ENCODE data around the gene PLEKHA5. TPM values are rescaled to one million over a fixed set of nuclear protein-coding genes. Genes with fewer than 3 reads are reported as not detected.

The PLEKHA5 gene
- polyA plus RNA-seq, 1 donor (not counting 4 experiments of a cell fraction or from before 2014, with no cell fraction given) = 21.7 TPM

DNA sequence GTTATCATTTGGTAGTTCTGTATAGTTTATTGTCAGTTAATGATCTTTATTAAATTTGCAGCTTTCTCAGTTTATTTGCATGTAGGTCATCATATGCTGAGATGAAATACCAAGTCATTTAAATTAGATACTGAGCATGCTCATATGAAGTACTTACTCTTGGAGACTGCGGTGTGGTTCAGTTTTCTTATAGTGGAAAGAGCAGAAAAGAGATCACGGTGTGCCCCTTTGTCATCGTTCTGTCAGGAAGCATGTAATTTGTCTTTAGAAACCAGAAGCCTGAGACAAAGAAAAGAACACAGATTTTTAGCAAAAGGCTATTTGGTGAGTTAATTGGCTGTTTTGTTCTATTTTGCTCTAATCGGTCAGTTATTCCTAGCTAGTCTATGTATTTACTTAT is 75.6 kb downstream of the PLEKHA5 start:
- Histone ChIP-seq H4K20me1 (ENCODE audit: control insufficient read depth, extremely low read depth, insufficient read depth, low read length) (no peaks in the 10 kb centered on the region), H3K9me1 (ENCODE audit: control insufficient read depth, extremely low read depth, insufficient read depth, low read length) (no peaks in the 10 kb centered on the region), H3K4me2 (ENCODE audit: control insufficient read depth, extremely low read depth, insufficient read depth, low read depth, low read length) (no peak overlapping the region), H3K36me3 (ENCODE audit: control insufficient read depth in 2 of 2, extremely low read depth in 1 of 2, insufficient read depth in 2 of 2, low read length in 2 of 2) (no peaks in the 10 kb centered on the region), H3K4me1 (ENCODE audit: control insufficient read depth, extremely low read depth, insufficient read depth, low read length) (no peaks in the 10 kb centered on the region), H3K9ac (ENCODE audit: control insufficient read depth, extremely low read depth, insufficient read depth, low read length) (no peak overlapping the region), H3K9me3 (ENCODE audit: control insufficient read depth, low read depth, low read length) (no peaks in the 10 kb centered on the region), H3K4me3 (ENCODE audit: control insufficient read depth in 2 of 3, extremely low read depth in 1 of 3, insufficient read depth in 2 of 3, low read depth in 1 of 3, low read length in 3 of 3) (no peak overlapping the region), H3K27me3 (ENCODE audit: control insufficient read depth, extremely low read depth, insufficient read depth, low read length) (no peaks in the 10 kb centered on the region), H2AFZ (ENCODE audit: control insufficient read depth, low read length) (no peak overlapping the region), H3K79me2 (ENCODE audit: control insufficient read depth, insufficient read depth, low read length) (peaks cover 28% of the 10 kb centered on the region), H3K27ac (ENCODE audit: control insufficient read depth, insufficient read depth, low read length) (no peak overlapping the region)
- DNase-seq (ENCODE audit: low read depth, low spot score) = no peak
- dilution Hi-C loops (cut with MboI; ENCODE audit: extremely low pct_ligation_motif_present, low sequenced_read_pairs) = no loop called here
- no peak for FAIRE-seq
- TF ChIP-seq, protein P1, sequence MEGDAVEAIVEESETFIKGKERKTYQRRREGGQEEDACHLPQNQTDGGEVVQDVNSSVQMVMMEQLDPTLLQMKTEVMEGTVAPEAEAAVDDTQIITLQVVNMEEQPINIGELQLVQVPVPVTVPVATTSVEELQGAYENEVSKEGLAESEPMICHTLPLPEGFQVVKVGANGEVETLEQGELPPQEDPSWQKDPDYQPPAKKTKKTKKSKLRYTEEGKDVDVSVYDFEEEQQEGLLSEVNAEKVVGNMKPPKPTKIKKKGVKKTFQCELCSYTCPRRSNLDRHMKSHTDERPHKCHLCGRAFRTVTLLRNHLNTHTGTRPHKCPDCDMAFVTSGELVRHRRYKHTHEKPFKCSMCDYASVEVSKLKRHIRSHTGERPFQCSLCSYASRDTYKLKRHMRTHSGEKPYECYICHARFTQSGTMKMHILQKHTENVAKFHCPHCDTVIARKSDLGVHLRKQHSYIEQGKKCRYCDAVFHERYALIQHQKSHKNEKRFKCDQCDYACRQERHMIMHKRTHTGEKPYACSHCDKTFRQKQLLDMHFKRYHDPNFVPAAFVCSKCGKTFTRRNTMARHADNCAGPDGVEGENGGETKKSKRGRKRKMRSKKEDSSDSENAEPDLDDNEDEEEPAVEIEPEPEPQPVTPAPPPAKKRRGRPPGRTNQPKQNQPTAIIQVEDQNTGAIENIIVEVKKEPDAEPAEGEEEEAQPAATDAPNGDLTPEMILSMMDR (optimal IDR thresholded peaks at IDR 0.05 in 1 of 3, IDR thresholded peaks at IDR 0.05 in 1 of 3, conservative IDR thresholded peaks at IDR 0.05 in 1 of 3; ENCODE audit: extremely low read depth in 1 of 3, insufficient read depth in 2 of 3, low read length in 3 of 3) = no peak
- no peak for TF ChIP-seq EZH2 (IDR thresholded peaks at IDR 0.05; ENCODE audit: low read length)

DNA sequence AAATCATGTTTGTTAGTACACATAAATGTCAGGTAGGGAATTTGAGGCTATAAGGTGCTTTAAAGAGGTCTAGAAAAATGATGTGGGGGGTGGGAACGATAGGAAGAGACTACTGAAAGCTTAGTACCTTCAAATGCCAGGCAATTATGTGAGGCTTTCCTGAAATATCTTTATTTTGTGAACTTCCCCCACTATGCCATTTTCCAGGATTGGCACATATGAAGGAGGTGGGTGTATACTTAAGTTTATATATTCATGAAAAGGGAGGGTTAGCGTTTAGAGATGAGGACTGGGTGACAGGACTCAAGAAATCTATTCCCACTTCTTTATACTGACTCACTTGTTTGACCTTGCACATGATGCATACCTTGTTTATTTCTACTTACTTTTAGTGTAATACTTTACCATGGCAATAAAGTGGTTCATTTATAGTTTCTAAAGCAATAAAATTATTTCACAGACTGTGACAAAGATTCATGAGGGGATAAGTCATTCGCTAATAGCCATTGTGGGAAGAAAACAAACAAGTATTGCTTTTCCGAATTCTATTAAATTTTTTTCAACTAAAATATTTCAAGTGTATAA is 77.1 kb downstream of the PLEKHA5 start:
- no peak for DNase-seq (ENCODE audit: low read depth, low spot score)
- Histone ChIP-seq H3K27ac (ENCODE audit: control insufficient read depth, insufficient read depth, low read length) (no peak overlapping the region), H3K4me2 (ENCODE audit: control insufficient read depth, extremely low read depth, insufficient read depth, low read depth, low read length) (no peak overlapping the region), H3K4me3 (ENCODE audit: control insufficient read depth in 2 of 3, extremely low read depth in 1 of 3, insufficient read depth in 2 of 3, low read depth in 1 of 3, low read length in 3 of 3) (no peak overlapping the region), H3K9me1 (ENCODE audit: control insufficient read depth, extremely low read depth, insufficient read depth, low read length) (no peaks in the 10 kb centered on the region), H3K79me2 (ENCODE audit: control insufficient read depth, insufficient read depth, low read length) (peaks cover 25% of the 10 kb centered on the region), H3K4me1 (ENCODE audit: control insufficient read depth, extremely low read depth, insufficient read depth, low read length) (no peaks in the 10 kb centered on the region), H3K27me3 (ENCODE audit: control insufficient read depth, extremely low read depth, insufficient read depth, low read length) (no peaks in the 10 kb centered on the region), H3K36me3 (ENCODE audit: control insufficient read depth in 2 of 2, extremely low read depth in 1 of 2, insufficient read depth in 2 of 2, low read length in 2 of 2) (peaks cover 0 to 2% of the 10 kb centered on the region in 2 experiments), H4K20me1 (ENCODE audit: control insufficient read depth, extremely low read depth, insufficient read depth, low read length) (no peaks in the 10 kb centered on the region), H3K9ac (ENCODE audit: control insufficient read depth, extremely low read depth, insufficient read depth, low read length) (no peak overlapping the region), H2AFZ (ENCODE audit: control insufficient read depth, low read length) (no peak overlapping the region), H3K9me3 (ENCODE audit: control insufficient read depth, low read depth, low read length) (no peaks in the 10 kb centered on the region)
- no peak for TF ChIP-seq EZH2 (IDR thresholded peaks at IDR 0.05; ENCODE audit: low read length)
- TF ChIP-seq, protein P1 (optimal IDR thresholded peaks at IDR 0.05 in 1 of 3, IDR thresholded peaks at IDR 0.05 in 1 of 3, conservative IDR thresholded peaks at IDR 0.05 in 1 of 3; ENCODE audit: extremely low read depth in 1 of 3, insufficient read depth in 2 of 3, low read length in 3 of 3) = no peak
- no peak for FAIRE-seq
- dilution Hi-C loops (cut with MboI; ENCODE audit: extremely low pct_ligation_motif_present, low sequenced_read_pairs) = no loop called here

Data from keratinocyte (primary cell).